BE2C (cell line): ENCODE data around the gene RABEP2.

ENCODE experiments used
- DNase-seq: peaks from one replicate; pipeline ENCODE4 v3.0.0-alpha.2; 2020
- H3K27me3 ChIP-seq: fragments of 250-450 bp; sonication (Bioruptor Pico); 2 replicates; pipeline ENCODE4 v1.5.1; 2020; ENCODE audit warnings: mild to moderate bottlenecking
- H3K36me3 ChIP-seq: fragments of 250-450 bp; sonication (Bioruptor Pico); 2 replicates; pipeline ENCODE4 v1.5.1; 2020; ENCODE audit warnings: mild to moderate bottlenecking
- H3K4me1 ChIP-seq: fragments of 250-450 bp; sonication (Bioruptor Pico); 2 replicates; pipeline ENCODE4 v1.5.1; 2020
- H3K4me3 ChIP-seq: 2 replicates; pipeline ENCODE4 v1.5.1; 2011; ENCODE audit warnings: low read depth, low read length
- H3K9me3 ChIP-seq: fragments of 250-450 bp; sonication (Bioruptor Pico); 2 replicates; pipeline ENCODE4 v1.5.1; 2020
- TF ChIP-seq, protein P1 (sequence below): IDR thresholded peaks from 2 replicates; pipeline ENCODE4 v1.5.1; 2012; ENCODE audit warnings: mild to moderate bottlenecking, low read depth, low read length

The RABEP2 gene

DNA sequence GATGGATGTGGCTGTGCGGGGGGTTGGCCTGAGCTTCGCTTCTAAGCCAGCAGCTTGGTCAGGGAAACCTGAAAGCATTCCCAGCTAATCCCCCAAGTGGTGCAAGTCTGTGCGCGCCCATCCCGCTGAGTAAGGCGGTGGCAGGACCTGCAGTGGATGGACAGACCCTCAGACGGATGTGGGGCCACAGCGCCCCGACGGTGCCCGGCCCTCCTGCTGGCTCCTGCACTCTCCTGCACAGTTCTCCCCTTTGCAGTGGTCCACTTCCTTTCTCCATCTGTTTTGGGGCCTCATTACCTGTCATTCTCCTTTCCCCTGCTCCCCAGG is 44.5 kb downstream of the RABEP2 start:
- TF ChIP-seq, protein P1, sequence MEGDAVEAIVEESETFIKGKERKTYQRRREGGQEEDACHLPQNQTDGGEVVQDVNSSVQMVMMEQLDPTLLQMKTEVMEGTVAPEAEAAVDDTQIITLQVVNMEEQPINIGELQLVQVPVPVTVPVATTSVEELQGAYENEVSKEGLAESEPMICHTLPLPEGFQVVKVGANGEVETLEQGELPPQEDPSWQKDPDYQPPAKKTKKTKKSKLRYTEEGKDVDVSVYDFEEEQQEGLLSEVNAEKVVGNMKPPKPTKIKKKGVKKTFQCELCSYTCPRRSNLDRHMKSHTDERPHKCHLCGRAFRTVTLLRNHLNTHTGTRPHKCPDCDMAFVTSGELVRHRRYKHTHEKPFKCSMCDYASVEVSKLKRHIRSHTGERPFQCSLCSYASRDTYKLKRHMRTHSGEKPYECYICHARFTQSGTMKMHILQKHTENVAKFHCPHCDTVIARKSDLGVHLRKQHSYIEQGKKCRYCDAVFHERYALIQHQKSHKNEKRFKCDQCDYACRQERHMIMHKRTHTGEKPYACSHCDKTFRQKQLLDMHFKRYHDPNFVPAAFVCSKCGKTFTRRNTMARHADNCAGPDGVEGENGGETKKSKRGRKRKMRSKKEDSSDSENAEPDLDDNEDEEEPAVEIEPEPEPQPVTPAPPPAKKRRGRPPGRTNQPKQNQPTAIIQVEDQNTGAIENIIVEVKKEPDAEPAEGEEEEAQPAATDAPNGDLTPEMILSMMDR: no peak
- Histone ChIP-seq H3K27me3 (no peaks in the 10 kb centered on the region), H3K4me1 (no peaks in the 10 kb centered on the region), H3K4me3 (no peak overlapping the region), H3K9me3 (peaks cover 4% of the 10 kb centered on the region), H3K36me3 (no peaks in the 10 kb centered on the region)
- no peak for DNase-seq

DNA sequence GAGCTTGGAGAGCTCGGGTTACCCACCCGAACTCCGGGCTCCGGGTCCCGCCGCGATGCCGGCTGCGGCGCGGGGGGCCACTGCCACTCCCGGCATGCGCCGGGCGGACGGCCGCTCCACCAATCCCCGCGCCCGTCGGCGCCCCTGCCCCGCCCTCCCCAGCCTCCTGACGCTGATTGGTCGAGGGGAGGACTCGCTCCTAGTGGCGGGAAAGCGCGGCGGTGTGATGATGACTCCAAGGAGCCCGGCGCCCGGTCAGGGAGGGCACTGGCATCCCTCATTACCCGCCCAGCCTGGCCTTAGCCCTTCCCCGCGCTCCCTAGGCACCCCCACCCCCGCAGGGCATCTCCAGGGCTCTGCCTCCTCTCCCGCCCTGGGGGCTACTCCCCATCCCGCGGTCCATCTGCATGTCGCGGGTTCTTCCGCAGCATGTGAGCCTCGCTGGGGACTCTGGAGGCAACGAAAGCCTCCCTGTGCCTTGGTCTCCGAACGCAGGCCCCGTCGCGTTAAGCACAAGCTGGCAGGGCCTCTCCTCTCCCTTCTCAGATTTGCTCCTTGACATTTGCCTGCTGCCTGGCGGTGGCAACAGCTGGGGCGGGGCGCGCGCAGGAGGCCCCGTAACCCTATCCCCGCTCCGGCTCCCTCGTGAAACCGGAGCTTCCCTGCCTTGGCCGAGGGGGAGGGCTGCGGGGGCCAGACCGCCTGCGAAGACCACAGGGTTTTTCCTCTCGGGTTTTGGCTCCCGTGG is 45.0 kb downstream of the RABEP2 start:
- Histone ChIP-seq H3K36me3 (no peaks in the 10 kb centered on the region), H3K4me1 (no peaks in the 10 kb centered on the region), H3K9me3 (peaks cover 4% of the 10 kb centered on the region), H3K27me3 (no peaks in the 10 kb centered on the region), H3K4me3 (peak overlapping the region; percentile 60)
- TF ChIP-seq, protein P1: no peak
- peak; percentile 92 for DNase-seq

DNA sequence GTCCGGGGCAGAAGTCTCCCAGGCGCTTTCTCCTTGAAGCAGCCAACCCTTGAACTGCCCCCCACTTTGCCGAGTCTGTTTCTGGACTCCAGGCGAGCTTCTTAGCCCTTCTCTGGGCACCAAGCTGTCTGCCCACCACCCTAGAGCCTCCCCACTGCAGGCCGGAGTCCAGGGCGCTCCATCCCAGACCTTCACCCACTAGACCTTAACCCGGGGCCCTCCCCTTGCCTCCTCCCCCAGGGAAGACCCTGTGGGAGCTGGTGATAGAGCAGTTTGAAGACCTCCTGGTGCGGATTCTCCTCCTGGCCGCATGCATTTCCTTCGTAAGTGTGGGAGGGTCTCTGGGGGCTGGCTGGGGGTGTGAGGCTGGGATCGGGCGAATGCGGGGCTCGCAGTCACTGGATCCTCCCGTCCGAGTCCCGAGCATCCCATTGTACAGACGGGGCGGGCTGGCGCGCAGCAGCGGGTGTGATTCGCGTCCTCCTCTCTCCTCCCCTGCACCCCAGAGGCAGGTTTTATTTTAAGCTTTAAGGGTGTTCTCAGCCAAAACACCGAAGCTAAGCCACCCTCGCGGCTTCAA is 45.7 kb downstream of the RABEP2 start:
- no peak for DNase-seq
- Histone ChIP-seq H3K4me1 (no peaks in the 10 kb centered on the region), H3K36me3 (no peaks in the 10 kb centered on the region; the same call in 1 of the 2 replicates), H3K9me3 (peaks cover 4% of the 10 kb centered on the region), H3K27me3 (no peaks in the 10 kb centered on the region), H3K4me3 (peak overlapping the region; percentile 60)
- TF ChIP-seq, protein P1: no peak

DNA sequence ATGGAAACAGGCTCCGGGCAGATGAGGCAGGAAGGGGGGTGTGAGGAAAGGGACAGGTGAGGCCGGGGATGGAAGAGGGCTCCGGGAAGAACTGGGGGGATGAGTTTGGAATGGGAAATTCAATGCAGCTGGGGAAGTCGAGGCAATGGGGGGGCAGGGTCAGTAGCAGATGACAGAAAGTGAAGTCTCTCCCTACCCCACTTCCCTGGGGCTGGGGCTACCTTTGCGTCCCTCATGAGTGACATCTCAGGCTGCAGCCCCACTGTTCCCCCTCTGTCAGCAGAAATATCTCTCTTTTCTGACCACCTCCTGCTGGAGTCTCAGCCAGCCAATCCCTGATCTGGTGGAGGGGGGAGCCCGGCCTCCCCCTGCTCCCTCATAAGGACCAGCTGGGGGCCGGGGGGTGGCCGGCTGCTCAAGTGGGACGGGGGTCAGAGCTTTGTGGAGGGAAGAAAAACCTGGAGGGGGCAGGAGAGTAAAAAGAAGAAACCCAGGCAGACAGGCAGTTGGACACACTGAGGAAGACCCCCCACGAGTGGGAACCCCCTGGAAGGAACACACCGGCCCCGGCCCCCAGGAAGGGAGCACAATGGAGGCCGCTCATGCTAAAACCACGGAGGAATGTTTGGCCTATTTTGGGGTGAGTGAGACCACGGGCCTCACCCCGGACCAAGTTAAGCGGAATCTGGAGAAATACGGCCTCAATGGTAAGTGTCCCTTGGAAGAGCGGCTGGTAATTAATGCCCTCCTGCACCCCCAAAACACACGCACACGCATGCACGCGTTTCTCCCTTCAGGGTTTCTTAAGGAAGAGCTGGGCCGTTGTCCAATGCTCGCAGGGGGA is 46.7 kb downstream of the RABEP2 start, which contains the start of gene ATP2A1:
ATP2A1 (plus strand) TSS at position 406 of the 844 bp plus-strand sequence; CDS start at position 590, 184 bp downstream.
- H3K4me1 ChIP-seq: no peaks in the 10 kb centered on the region
- TF ChIP-seq, protein P1: no peak

DNA sequence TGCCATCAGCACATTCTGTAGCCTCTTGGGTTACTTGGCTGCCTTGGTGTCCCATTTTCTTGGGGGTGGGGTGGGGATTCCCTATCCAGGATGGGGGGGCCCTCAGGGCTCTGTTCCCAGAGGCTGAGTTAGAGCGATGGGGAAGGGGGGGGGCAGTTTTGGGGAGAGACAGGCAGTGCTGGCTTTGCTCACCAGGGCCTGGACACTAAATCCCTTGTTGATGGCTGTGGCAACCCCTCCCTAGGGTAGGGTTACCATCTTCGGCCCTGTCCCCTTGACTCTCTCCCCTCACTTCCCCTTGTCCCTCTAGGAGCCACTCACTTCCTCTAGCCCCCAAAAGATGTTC is 47.4 kb downstream of the RABEP2 start:
- H3K36me3 ChIP-seq: peaks cover 9% of the 10 kb centered on the region
- no peaks in the 10 kb centered on the region for H3K4me1 ChIP-seq

More for the DNA sequence above, 46.7 kb downstream of the RABEP2 start, which contains the start of gene ATP2A1:
- H3K4me3 ChIP-seq: peak within 1 kb of the TSS; percentile 60
- H3K9me3 ChIP-seq: peaks cover 4% of the 10 kb centered on the region
- DNase-seq: no peak
- no peaks in the 10 kb centered on the region for H3K27me3 ChIP-seq
- H3K36me3 ChIP-seq: peaks cover 9% of the 10 kb centered on the region

More for the DNA sequence above, 47.4 kb downstream of the RABEP2 start:
- no peaks in the 10 kb centered on the region for H3K27me3 ChIP-seq
- DNase-seq: no peak
- peaks cover 4% of the 10 kb centered on the region for H3K9me3 ChIP-seq
- no peak overlapping the region for H3K4me3 ChIP-seq
- TF ChIP-seq, protein P1: no peak
